ENCODE data around the gene CAMK1D.

- TF ChIP-seq CTCF (IDR thresholded peaks at IDR 0.05 in 4 of 5, conservative IDR thresholded peaks at IDR 0.05 in 1 of 5) (no peak), POLR2A (IDR thresholded peaks at IDR 0.05) (no peak)
These were observed 520.1 kb downstream of the CAMK1D start for GRCh38 chr10:12869427-12869826.

Data from gastrocnemius medialis (tissue), 4 donors.